ENCODE measurements around the gene RIN3.

- TF ChIP-seq, protein P1, sequence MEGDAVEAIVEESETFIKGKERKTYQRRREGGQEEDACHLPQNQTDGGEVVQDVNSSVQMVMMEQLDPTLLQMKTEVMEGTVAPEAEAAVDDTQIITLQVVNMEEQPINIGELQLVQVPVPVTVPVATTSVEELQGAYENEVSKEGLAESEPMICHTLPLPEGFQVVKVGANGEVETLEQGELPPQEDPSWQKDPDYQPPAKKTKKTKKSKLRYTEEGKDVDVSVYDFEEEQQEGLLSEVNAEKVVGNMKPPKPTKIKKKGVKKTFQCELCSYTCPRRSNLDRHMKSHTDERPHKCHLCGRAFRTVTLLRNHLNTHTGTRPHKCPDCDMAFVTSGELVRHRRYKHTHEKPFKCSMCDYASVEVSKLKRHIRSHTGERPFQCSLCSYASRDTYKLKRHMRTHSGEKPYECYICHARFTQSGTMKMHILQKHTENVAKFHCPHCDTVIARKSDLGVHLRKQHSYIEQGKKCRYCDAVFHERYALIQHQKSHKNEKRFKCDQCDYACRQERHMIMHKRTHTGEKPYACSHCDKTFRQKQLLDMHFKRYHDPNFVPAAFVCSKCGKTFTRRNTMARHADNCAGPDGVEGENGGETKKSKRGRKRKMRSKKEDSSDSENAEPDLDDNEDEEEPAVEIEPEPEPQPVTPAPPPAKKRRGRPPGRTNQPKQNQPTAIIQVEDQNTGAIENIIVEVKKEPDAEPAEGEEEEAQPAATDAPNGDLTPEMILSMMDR (IDR thresholded peaks at IDR 0.05): no peak
- TF ChIP-seq POLR2AphosphoS5 (IDR thresholded peaks at IDR 0.05) (no peak), POLR2A (IDR thresholded peaks at IDR 0.05) (no peak)
Measured at GRCh38 chr14:92613681-92614260, 100.2 kb downstream of the RIN3 start.

Data from prostate gland (tissue), 2 donors.